ENCODE results near the gene CCDC68. TPM values are rescaled to one million over a fixed set of nuclear protein-coding genes. Genes with fewer than 3 reads are reported as not detected.

Gene CCDC68
- total RNA-seq, 1 donor from 2014 or later: 5.1 TPM

- DNase-seq: no peak
- H3K36me3 ChIP-seq: peaks cover 16% of the 10 kb centered on the region
- no peaks in the 10 kb centered on the region for H3K27me3 ChIP-seq (ENCODE audit: low read depth)
- no peaks in the 10 kb centered on the region for H3K4me1 ChIP-seq
- TF ChIP-seq, protein P1, sequence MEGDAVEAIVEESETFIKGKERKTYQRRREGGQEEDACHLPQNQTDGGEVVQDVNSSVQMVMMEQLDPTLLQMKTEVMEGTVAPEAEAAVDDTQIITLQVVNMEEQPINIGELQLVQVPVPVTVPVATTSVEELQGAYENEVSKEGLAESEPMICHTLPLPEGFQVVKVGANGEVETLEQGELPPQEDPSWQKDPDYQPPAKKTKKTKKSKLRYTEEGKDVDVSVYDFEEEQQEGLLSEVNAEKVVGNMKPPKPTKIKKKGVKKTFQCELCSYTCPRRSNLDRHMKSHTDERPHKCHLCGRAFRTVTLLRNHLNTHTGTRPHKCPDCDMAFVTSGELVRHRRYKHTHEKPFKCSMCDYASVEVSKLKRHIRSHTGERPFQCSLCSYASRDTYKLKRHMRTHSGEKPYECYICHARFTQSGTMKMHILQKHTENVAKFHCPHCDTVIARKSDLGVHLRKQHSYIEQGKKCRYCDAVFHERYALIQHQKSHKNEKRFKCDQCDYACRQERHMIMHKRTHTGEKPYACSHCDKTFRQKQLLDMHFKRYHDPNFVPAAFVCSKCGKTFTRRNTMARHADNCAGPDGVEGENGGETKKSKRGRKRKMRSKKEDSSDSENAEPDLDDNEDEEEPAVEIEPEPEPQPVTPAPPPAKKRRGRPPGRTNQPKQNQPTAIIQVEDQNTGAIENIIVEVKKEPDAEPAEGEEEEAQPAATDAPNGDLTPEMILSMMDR (IDR thresholded peaks at IDR 0.05; ENCODE audit: borderline replicate concordance): no peak
- H3K9me3 ChIP-seq (replicated peaks): no peaks in the 10 kb centered on the region
- H3K4me3 ChIP-seq: no peak overlapping the region
- no peak overlapping the region for H3K27ac ChIP-seq (replicated peaks)
- intact Hi-C loops (cut with micrococcal nuclease): loop anchor here (10.0 kb wide), 1 partner anchor 60 kb away; no protein-coding TSS in a partner anchor
Observed at GRCh38 chr18:54924948-54925347, 34.3 kb downstream of the CCDC68 start.

DNA sequence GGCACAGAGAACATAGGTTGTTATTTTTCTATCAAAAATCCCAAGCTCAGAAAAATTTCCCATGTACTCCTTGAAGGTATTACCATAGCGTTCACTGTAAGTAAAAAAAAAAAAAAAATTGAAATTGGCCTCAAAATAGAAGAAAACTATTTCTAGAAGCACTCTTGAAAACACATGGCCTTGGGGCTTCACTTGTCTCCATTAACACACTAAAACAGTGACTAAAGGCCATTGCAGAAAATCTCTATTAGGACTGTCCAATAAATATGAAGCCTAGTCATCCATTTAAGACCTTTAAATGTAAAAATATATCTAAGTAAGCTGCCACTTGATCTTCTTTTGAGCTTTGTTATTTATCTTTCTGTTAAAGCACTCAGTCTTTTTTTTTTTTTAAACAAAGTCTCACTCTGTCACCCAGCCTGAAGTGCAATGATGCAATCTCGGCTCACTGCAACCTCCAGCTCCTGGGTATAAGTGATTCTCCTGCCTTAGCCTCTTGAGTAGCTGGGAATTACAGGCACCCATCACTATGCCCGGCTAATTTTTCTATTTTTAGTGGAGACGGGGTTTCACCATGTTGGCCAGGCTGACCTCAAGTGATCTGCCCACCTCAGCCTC lies 35.8 kb downstream of the CCDC68 start:
- no peaks in the 10 kb centered on the region for H3K4me1 ChIP-seq
- peaks cover 12% of the 10 kb centered on the region for H3K36me3 ChIP-seq
- TF ChIP-seq, protein P1 (IDR thresholded peaks at IDR 0.05; ENCODE audit: borderline replicate concordance): no peak
- intact Hi-C loops (cut with micrococcal nuclease): loop anchor here (10.0 kb wide), 1 partner anchor 61 kb away; no protein-coding TSS in a partner anchor
- H3K4me3 ChIP-seq: no peak overlapping the region
- no peak for DNase-seq
- no peaks in the 10 kb centered on the region for H3K9me3 ChIP-seq (replicated peaks)
- H3K27me3 ChIP-seq (ENCODE audit: low read depth): no peaks in the 10 kb centered on the region
- H3K27ac ChIP-seq (replicated peaks): no peak overlapping the region

GRCh38 chr18:54919412-54919811 lies 39.8 kb downstream of the CCDC68 start:
- Histone ChIP-seq H3K4me3 (no peak overlapping the region), H3K27me3 (ENCODE audit: low read depth) (no peaks in the 10 kb centered on the region), H3K9me3 (replicated peaks) (no peaks in the 10 kb centered on the region), H3K4me1 (no peaks in the 10 kb centered on the region), H3K36me3 (peaks cover 6% of the 10 kb centered on the region), H3K27ac (replicated peaks) (no peak overlapping the region)
- no peak for DNase-seq
- intact Hi-C loops (cut with micrococcal nuclease): no loop called here
- TF ChIP-seq, protein P1 (IDR thresholded peaks at IDR 0.05; ENCODE audit: borderline replicate concordance): no peak

DNA sequence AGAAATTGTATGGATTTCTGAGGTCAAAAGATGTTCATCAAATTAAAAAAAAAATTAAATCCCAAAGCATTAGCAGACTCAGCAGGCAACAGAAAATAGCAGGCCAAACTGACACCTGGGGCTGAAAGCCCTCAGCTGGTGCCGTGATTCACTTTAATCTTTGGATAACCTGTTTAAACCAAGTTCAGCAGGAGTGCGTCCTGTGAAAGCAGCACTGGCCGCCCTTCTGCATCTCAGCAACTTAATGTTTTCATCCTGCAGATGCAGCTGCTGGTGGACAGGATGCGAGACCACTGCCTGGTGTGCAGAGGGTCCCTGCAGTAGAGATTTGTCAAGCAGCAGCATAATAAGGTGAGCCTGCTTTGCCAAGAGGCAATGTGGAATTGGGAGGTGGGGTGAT lies 41.2 kb downstream of the CCDC68 start:
- no peaks in the 10 kb centered on the region for H3K4me1 ChIP-seq
- H3K9me3 ChIP-seq (replicated peaks): no peaks in the 10 kb centered on the region
- H3K4me3 ChIP-seq: no peak overlapping the region
- DNase-seq: no peak
- no peaks in the 10 kb centered on the region for H3K27me3 ChIP-seq (ENCODE audit: low read depth)
- H3K36me3 ChIP-seq: peaks cover 6% of the 10 kb centered on the region
- no peak overlapping the region for H3K27ac ChIP-seq (replicated peaks)
- TF ChIP-seq, protein P1 (IDR thresholded peaks at IDR 0.05; ENCODE audit: borderline replicate concordance): no peak
- intact Hi-C loops (cut with micrococcal nuclease): no loop called here

DNA sequence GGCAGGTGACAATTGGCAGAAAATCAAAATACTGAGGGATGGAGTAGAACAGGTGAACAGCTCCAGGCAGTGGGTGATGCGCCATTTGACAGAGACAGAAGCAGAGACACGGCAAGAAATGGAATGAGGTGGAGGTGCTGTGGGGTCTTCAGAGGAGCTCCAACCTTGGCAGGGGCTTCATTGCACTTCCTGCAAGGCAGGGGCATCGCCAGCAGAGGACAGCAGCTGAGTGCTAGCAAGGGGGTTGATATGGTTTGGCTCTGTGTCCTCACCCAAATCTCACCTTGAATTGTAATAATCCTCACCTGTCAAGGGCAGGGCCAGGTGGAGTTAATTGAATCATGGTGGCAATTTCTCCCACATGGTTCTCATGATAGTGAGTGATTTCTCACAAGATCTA lies 42.8 kb downstream of the CCDC68 start:
- Histone ChIP-seq H3K9me3 (replicated peaks) (no peaks in the 10 kb centered on the region), H3K27ac (replicated peaks) (no peak overlapping the region), H3K27me3 (ENCODE audit: low read depth) (no peaks in the 10 kb centered on the region), H3K36me3 (peaks cover 6% of the 10 kb centered on the region), H3K4me1 (no peaks in the 10 kb centered on the region), H3K4me3 (no peak overlapping the region)
- no peak for DNase-seq
- TF ChIP-seq, protein P1 (IDR thresholded peaks at IDR 0.05; ENCODE audit: borderline replicate concordance): no peak
- intact Hi-C loops (cut with micrococcal nuclease): no loop called here

Data from left ventricle myocardium inferior (tissue), 1 donor.